Astrocyte (in vitro differentiated cells and primary cell): Measurements from ENCODE around the gene TRPC6.

Experiments
- CTCF ChIP-seq: IDR thresholded peaks from 2 replicates; pipeline ENCODE4 v1.5.1; 2011; ENCODE audit warnings: low read depth, mild to moderate bottlenecking, inconsistent platforms, low read length, moderate library complexity; ENCODE audit not compliant: insufficient read depth
- EZH2 ChIP-seq: IDR thresholded peaks from 2 replicates; pipeline ENCODE4 v1.6.1; 2012; ENCODE audit warnings: mild to moderate bottlenecking, low read length, inconsistent platforms; ENCODE audit not compliant: insufficient read depth

GRCh38 chr11:101434026-101434643, 149.7 kb downstream of the TRPC6 start:
- TF ChIP-seq CTCF (no peak), EZH2 (no peak)
